HepG2 (cell line): ENCODE measurements around the gene ARMH1. TPM values are rescaled to one million over a fixed set of nuclear protein-coding genes. Genes with fewer than 3 reads are reported as not detected.
A peak's percentile ranks its signal among the peaks of the same experiment; 100 is the strongest.

Experiments used
- ARNT2 ChIP-seq: sonication (generic); formaldehyde crosslinking; IDR thresholded peaks from 2 replicates; pipeline ENCODE4 v1.8.0; 2022; ENCODE audit warnings: mild to moderate bottlenecking, low read depth, missing genetic modification reagents, moderate library complexity
- CBX1 ChIP-seq: IDR thresholded peaks from one replicate; pipeline ENCODE4 v1.6.1; 2016; ENCODE audit warnings: antibody characterized with exemption, low read depth
- DPF2 ChIP-seq: sonication (generic); formaldehyde crosslinking; IDR thresholded peaks from 2 replicates; pipeline ENCODE4 v1.4.0; 2020; ENCODE audit warnings: mild to moderate bottlenecking, low read depth, missing genetic modification reagents, borderline replicate concordance
- ELF3 ChIP-seq: IDR thresholded peaks from 2 replicates; pipeline ENCODE4 v1.6.1; 2016; ENCODE audit warnings: missing genetic modification reagents, missing compliant biosample characterization
- MBNL3 ChIP-seq: fragments of 250-450 bp; sonication (Bioruptor Pico); conservative IDR thresholded peaks from 2 replicates; pipeline ENCODE4 v1.8.0; 2022; ENCODE audit warnings: mild to moderate bottlenecking, inconsistent platforms
- NR3C1 ChIP-seq: sonication (generic); formaldehyde crosslinking; IDR thresholded peaks from 2 replicates; pipeline ENCODE4 v1.4.0; 2020; ENCODE audit warnings: missing genetic modification reagents
- PRMT3 ChIP-seq: sonication (generic); formaldehyde crosslinking; IDR thresholded peaks from 2 replicates; pipeline ENCODE4 v1.8.1; 2022; ENCODE audit warnings: low read depth, mild to moderate bottlenecking, moderate library complexity, missing genetic modification reagents, borderline replicate concordance
- RORA ChIP-seq: sonication (generic); formaldehyde crosslinking; IDR thresholded peaks from 2 replicates; pipeline ENCODE4 v1.5.0; 2020; ENCODE audit warnings: mild to moderate bottlenecking, missing genetic modification reagents, moderate library complexity
- ZNF12 ChIP-seq: sonication (generic); formaldehyde crosslinking; IDR thresholded peaks from 2 replicates; pipeline ENCODE4 v1.5.0; 2020; ENCODE audit warnings: missing genetic modification reagents
- ZNF335 ChIP-seq: sonication (generic); formaldehyde crosslinking; IDR thresholded peaks from 2 replicates; pipeline ENCODE4 v1.4.0; 2020; ENCODE audit warnings: missing genetic modification reagents
- ZNF431 ChIP-seq: sonication (generic); formaldehyde crosslinking; IDR thresholded peaks from 2 replicates; pipeline ENCODE4 v1.9.0; 2022; ENCODE audit warnings: missing genetic modification reagents, low read depth, mild to moderate bottlenecking, borderline replicate concordance
- polyA plus RNA-seq, 8 experiments: library from polyadenylated mRNA; depleted of rRNA in 3 of 8; stranded (reverse) in 7 of 8; unstranded in 1 of 8; fragments of >200 nt; fragmentation: Illumina TruSeq in 4 of 8; extraction: Trizol in 4 of 8; gene quantifications; 2 replicates each; pipeline versions ENCODE4 v1.2.1 to v1.2.3, GENCODE V29; 2011 to 2016; ENCODE audit warnings: low read depth in 4 of 8, missing spikeins in 1 of 8, mixed read lengths in 1 of 8; ENCODE audit not compliant: insufficient read depth in 1 of 8
- total RNA-seq, 5 experiments: library from RNA; depleted of rRNA; stranded (reverse); fragments of >200 nt; fragmentation: Illumina TruSeq; extraction: Trizol; gene quantifications; 2 replicates each; pipeline ENCODE4 v1.2.3, GENCODE V29; 2016; ENCODE audit warnings: low read depth in 1 of 5
- TF ChIP-seq, protein P1 (sequence below): sonication (generic); formaldehyde crosslinking; IDR thresholded peaks from 2 replicates; pipeline ENCODE4 v1.5.0; 2020; ENCODE audit warnings: missing genetic modification reagents
- TF ChIP-seq, protein P2 (sequence below): sonication (generic); formaldehyde crosslinking; conservative IDR thresholded peaks from 2 replicates; pipeline ENCODE4 v1.8.0; 2022; ENCODE audit warnings: low read depth, missing genetic modification reagents
- TF ChIP-seq, protein P3 (sequence below): sonication (generic); formaldehyde crosslinking; IDR thresholded peaks from 2 replicates; pipeline ENCODE4 v1.8.0; 2022; ENCODE audit warnings: missing genetic modification reagents, mild to moderate bottlenecking, moderate library complexity, borderline replicate concordance
- TF ChIP-seq, protein P4 (sequence below): sonication (generic); formaldehyde crosslinking; IDR thresholded peaks from 2 replicates; pipeline ENCODE4 v1.5.0; 2020; ENCODE audit warnings: missing genetic modification reagents

Gene ARMH1
- total and polyA plus RNA-seq, 2 of the 13 experiments (the other 11 are each of a cell fraction or from before 2014, with no cell fraction given) = 0.69 TPM; not detected in 1

DNA sequence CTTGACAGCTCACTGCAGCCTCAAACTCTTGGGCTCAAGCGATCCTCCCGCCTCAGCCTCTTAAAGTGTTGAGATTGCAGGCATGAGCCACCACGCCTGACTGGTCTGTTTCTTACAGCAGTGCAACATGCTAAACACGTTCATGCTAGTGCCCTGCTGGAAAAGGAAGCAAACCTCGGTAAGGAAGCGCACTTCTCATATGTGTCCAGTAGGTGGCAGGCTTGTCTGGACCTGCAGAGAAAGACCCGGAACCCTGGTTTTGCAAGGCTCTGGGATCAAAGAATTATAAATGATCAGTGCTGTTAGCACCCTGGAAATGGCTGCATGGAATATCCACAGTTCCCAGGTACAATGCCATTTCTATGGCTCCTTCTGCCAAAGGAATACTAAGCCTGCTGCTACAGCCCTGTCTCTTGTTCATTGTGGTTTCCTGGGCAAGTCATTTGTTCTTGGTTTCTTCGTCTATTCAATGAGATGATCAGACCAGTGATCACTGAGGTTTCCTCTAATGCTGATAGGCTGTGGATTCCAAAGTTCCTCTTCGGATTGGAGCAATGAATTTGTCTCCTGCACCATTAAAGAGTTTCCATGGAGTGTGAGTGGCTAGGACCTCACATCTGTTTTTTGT is 40.5 kb downstream of the ARMH1 start (continued):
- TF ChIP-seq, protein P1, sequence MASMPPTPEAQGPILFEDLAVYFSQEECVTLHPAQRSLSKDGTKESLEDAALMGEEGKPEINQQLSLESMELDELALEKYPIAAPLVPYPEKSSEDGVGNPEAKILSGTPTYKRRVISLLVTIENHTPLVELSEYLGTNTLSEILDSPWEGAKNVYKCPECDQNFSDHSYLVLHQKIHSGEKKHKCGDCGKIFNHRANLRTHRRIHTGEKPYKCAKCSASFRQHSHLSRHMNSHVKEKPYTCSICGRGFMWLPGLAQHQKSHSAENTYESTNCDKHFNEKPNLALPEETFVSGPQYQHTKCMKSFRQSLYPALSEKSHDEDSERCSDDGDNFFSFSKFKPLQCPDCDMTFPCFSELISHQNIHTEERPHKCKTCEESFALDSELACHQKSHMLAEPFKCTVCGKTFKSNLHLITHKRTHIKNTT = no peak
- TF ChIP-seq CBX1 (no peak), MBNL3 (CRISPR knock-in tag) (no peak), NR3C1 (CRISPR knock-in tag) (no peak), ZNF12 (peak; percentile 55; the same call in 1 of the 2 replicates), DPF2 (CRISPR knock-in tag) (no peak), ELF3 (CRISPR knock-in tag) (peak; percentile 62), RORA (CRISPR knock-in tag) (no peak), PRMT3 (no peak), ZNF335 (CRISPR knock-in tag) (no peak), ARNT2 (CRISPR knock-in tag) (0 out of 2 replicates have a peak, but pooled peaks have one; percentile 33), ZNF431 (CRISPR knock-in tag) (no peak)
- TF ChIP-seq, protein P2, sequence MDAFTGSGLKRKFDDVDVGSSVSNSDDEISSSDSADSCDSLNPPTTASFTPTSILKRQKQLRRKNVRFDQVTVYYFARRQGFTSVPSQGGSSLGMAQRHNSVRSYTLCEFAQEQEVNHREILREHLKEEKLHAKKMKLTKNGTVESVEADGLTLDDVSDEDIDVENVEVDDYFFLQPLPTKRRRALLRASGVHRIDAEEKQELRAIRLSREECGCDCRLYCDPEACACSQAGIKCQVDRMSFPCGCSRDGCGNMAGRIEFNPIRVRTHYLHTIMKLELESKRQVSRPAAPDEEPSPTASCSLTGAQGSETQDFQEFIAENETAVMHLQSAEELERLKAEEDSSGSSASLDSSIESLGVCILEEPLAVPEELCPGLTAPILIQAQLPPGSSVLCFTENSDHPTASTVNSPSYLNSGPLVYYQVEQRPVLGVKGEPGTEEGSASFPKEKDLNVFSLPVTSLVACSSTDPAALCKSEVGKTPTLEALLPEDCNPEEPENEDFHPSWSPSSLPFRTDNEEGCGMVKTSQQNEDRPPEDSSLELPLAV = no peak
- TF ChIP-seq, protein P3, sequence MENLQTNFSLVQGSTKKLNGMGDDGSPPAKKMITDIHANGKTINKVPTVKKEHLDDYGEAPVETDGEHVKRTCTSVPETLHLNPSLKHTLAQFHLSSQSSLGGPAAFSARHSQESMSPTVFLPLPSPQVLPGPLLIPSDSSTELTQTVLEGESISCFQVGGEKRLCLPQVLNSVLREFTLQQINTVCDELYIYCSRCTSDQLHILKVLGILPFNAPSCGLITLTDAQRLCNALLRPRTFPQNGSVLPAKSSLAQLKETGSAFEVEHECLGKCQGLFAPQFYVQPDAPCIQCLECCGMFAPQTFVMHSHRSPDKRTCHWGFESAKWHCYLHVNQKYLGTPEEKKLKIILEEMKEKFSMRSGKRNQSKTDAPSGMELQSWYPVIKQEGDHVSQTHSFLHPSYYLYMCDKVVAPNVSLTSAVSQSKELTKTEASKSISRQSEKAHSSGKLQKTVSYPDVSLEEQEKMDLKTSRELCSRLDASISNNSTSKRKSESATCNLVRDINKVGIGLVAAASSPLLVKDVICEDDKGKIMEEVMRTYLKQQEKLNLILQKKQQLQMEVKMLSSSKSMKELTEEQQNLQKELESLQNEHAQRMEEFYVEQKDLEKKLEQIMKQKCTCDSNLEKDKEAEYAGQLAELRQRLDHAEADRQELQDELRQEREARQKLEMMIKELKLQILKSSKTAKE (CRISPR knock-in tag) = no peak
- TF ChIP-seq, protein P4, sequence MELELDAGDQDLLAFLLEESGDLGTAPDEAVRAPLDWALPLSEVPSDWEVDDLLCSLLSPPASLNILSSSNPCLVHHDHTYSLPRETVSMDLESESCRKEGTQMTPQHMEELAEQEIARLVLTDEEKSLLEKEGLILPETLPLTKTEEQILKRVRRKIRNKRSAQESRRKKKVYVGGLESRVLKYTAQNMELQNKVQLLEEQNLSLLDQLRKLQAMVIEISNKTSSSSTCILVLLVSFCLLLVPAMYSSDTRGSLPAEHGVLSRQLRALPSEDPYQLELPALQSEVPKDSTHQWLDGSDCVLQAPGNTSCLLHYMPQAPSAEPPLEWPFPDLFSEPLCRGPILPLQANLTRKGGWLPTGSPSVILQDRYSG (CRISPR knock-in tag) = no peak
